Endothelial cell of umbilical vein (primary cell): Measurements from ENCODE around the gene NUDT3.

Source experiments
- EZH2 ChIP-seq: IDR thresholded peaks from 2 replicates; pipeline ENCODE4 v1.6.1; 2012; ENCODE audit warnings: borderline replicate concordance, low read depth, mild to moderate bottlenecking, moderate library complexity, low read length, inconsistent platforms; ENCODE audit not compliant: severe bottlenecking
- FOS ChIP-seq: IDR thresholded peaks from 2 replicates; pipeline ENCODE4 v1.6.1; 2011; ENCODE audit warnings: mild to moderate bottlenecking, low read length, moderate library complexity, borderline replicate concordance; ENCODE audit not compliant: insufficient read depth
- GATA2 ChIP-seq: IDR thresholded peaks from 2 replicates; pipeline ENCODE4 v1.7.0; 2011; ENCODE audit warnings: low read depth, mild to moderate bottlenecking, moderate library complexity, mixed read lengths, low read length; ENCODE audit not compliant: insufficient read length, insufficient read depth
- JUN ChIP-seq: IDR thresholded peaks from 2 replicates; pipeline ENCODE4 v1.6.1; 2011; ENCODE audit warnings: borderline replicate concordance, low read depth; ENCODE audit not compliant: insufficient read length, insufficient read depth
- MYC ChIP-seq: IDR thresholded peaks from one replicate; pipeline ENCODE4 v1.6.1; 2011; ENCODE audit warnings: mild to moderate bottlenecking, low read depth, low read length
- POLR2A ChIP-seq: IDR thresholded peaks from 2 replicates; pipeline ENCODE4 v1.6.1; 2012; ENCODE audit warnings: low read depth, mild to moderate bottlenecking, control low read depth, low read length
- POLR2AphosphoS5 ChIP-seq: IDR thresholded peaks from 2 replicates; pipeline ENCODE4 v1.6.1; 2012; ENCODE audit warnings: low read depth, mild to moderate bottlenecking, control low read depth, low read length, moderate library complexity; ENCODE audit not compliant: insufficient read depth
- TF ChIP-seq, protein P1 (sequence below), 2 donors: IDR thresholded peaks; 1 replicate in 1 of 2; 2 replicates in 1 of 2; pipeline ENCODE4 v1.5.1; 2011; ENCODE audit warnings: low read length in 2 of 2, mild to moderate bottlenecking in 2 of 2, moderate library complexity in 2 of 2, control low read depth in 1 of 2, inconsistent platforms in 1 of 2, low read depth in 1 of 2; ENCODE audit not compliant: insufficient read depth in 1 of 2; ENCODE audit errors: extremely low read depth in 1 of 2
- TF ChIP-seq, protein P2 (sequence below): IDR thresholded peaks from 2 replicates; pipeline ENCODE4 v1.6.1; 2011; ENCODE audit not compliant: insufficient read depth, insufficient read length

DNA sequence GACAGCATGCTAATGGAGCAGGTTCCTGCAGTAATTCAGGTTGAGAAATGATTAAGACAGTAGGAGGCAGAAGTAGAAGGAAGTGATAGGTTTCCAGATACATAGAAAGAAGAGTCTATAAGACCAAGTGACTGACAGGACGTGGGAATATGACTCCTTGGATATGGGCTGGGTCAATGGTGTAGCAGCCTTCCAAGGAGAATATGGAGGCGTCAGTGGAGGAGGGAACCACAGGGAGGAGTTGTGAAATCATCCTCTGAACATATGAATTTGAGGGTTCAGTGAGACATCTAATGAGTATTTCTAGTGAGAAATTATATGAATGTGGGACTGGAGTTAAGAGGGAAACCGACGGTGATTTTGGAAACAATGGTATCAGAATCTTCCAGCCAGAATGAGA lies 43.3 kb downstream of the NUDT3 start:
- TF ChIP-seq POLR2A = no peak
- TF ChIP-seq, protein P1, sequence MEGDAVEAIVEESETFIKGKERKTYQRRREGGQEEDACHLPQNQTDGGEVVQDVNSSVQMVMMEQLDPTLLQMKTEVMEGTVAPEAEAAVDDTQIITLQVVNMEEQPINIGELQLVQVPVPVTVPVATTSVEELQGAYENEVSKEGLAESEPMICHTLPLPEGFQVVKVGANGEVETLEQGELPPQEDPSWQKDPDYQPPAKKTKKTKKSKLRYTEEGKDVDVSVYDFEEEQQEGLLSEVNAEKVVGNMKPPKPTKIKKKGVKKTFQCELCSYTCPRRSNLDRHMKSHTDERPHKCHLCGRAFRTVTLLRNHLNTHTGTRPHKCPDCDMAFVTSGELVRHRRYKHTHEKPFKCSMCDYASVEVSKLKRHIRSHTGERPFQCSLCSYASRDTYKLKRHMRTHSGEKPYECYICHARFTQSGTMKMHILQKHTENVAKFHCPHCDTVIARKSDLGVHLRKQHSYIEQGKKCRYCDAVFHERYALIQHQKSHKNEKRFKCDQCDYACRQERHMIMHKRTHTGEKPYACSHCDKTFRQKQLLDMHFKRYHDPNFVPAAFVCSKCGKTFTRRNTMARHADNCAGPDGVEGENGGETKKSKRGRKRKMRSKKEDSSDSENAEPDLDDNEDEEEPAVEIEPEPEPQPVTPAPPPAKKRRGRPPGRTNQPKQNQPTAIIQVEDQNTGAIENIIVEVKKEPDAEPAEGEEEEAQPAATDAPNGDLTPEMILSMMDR (IDR thresholded peaks at IDR 0.05; ENCODE audit: extremely low read depth in 1 of 2, insufficient read depth in 1 of 2, low read depth in 1 of 2, low read length in 2 of 2) = no peak
- TF ChIP-seq, protein P2, sequence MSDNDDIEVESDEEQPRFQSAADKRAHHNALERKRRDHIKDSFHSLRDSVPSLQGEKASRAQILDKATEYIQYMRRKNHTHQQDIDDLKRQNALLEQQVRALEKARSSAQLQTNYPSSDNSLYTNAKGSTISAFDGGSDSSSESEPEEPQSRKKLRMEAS = no peak
- no peak for TF ChIP-seq EZH2
- TF ChIP-seq GATA2 = no peak
- no peak for TF ChIP-seq POLR2AphosphoS5
- no peak for TF ChIP-seq FOS
- TF ChIP-seq JUN = no peak
- no peak for TF ChIP-seq MYC
